ENCODE data around the gene ADAM8.

The ADAM8 gene

DNA sequence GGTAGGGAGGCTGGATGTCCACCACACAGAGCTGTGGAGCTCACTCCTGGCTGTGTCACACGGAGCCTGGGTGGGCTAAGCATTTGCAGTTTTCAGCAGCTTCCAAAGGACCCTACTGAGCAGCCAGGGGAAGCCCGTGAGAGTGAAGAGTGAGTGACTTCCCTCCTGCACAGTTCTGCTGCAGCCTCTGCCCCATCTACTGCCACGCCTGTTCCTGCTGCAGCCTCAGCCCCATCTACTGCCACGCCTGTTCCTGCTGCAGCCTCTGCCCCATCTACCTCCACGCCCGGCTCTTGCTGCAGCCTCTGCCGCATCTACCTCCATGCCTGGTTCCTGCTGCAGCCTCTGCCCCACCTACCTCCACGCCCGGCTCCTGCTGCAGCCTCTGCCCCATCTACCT lies 12.2 kb downstream of the ADAM8 start:
- H4K20me1 ChIP-seq: peaks cover 0 to 16% (median 0%) of the 10 kb centered on the region in 11 experiments; a peak in 7 of 22 replicates

DNA sequence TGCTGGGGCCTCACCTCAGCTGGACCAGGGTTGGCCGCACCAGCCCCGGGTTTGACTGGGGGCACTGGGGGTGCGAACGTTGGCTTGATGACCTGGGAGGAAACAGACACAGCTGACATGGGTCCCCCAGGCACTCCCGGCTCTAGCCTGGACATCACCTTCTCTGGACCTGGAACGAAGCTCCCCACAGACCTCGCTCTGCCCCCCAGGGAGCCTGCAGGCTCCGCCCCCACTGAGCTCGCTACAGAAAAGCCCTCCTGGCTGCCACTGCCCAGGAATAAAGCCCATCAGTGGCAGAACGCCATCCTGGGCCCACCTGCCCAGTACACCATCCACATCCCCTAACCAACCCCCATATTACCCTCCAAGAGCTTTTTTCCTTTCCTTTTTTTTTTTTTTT lies 13.0 kb downstream of the ADAM8 start:
- Histone ChIP-seq H4K20me1 (peaks cover 0 to 14% (median 0%) of the 10 kb centered on the region in 11 experiments; a peak in 6 of 22 replicates), H3K27ac (no peak overlapping the region), H3K9me3 (replicated peaks in 1 of 11) (no peaks in the 10 kb centered on the region), H3K36me3 (peaks cover 0 to 14% (median 0%) of the 10 kb centered on the region in 11 experiments; a peak in 6 of 22 replicates), H3K4me3 (no peak overlapping the region), H3K9ac (peak overlapping the region in 1 of 11 experiments; percentile 10; a peak in 1 of 22 replicates), H3K4me1 (peaks cover 50 to 71% (median 56%) of the 10 kb centered on the region in 10 experiments), H3K27me3 (peaks cover 0 to 19% (median 6%) of the 10 kb centered on the region in 11 experiments; a peak in 10 of 22 replicates), H3K4me2 (peak overlapping the region; percentile 34 to 91 (median 78); a peak in 20 of 22 replicates)
- no peak for TF ChIP-seq Cebpa-rat (IDR thresholded peaks at IDR 0.05)

More for the DNA sequence above, 12.2 kb downstream of the ADAM8 start:
- no peak for TF ChIP-seq Cebpa-rat (IDR thresholded peaks at IDR 0.05)
- Histone ChIP-seq H3K9me3 (replicated peaks in 1 of 11) (no peaks in the 10 kb centered on the region), H3K9ac (no peak overlapping the region), H3K4me1 (peaks cover 50 to 65% (median 57%) of the 10 kb centered on the region in 10 experiments), H3K27ac (no peak overlapping the region), H3K36me3 (peaks cover 0 to 22% (median 0%) of the 10 kb centered on the region in 11 experiments; a peak in 7 of 22 replicates), H3K4me2 (peak overlapping the region; percentile 9 to 91 (median 78); a peak in 19 of 22 replicates), H3K4me3 (no peak overlapping the region), H3K27me3 (peaks cover 0 to 19% (median 6%) of the 10 kb centered on the region in 11 experiments; a peak in 9 of 22 replicates)

DNA sequence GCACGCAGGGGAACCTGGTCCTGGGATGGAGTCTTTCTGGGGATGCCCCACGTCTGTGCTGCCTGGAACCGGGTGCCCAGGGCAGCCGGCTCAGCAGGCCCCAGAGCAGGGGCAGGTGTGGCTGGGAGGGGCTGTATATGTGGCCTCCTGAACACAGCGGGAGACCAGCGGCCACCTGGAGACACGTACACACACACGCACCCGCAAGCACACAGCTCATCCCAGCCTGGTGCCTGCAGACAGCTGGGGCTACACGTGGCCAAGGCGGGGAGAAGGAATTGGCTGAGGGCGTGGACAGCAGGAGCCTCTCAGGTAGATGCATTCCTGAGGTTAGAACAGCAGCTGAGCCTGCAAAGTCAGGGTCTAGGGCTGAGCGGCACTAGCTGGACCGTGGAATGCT lies 14.0 kb downstream of the ADAM8 start:
- H3K9ac ChIP-seq: peak overlapping the region in 6 of 11 experiments; percentile 26 to 66 (median 47); a peak in 8 of 22 replicates
- no peaks in the 10 kb centered on the region for H3K9me3 ChIP-seq (replicated peaks in 1 of 11)
- H3K36me3 ChIP-seq: peaks cover 0 to 5% (median 0%) of the 10 kb centered on the region in 11 experiments; a peak in 2 of 22 replicates
- peaks cover 0 to 23% (median 0%) of the 10 kb centered on the region in 11 experiments; a peak in 6 of 22 replicates for H4K20me1 ChIP-seq
- H3K4me3 ChIP-seq: peak overlapping the region in 6 of 10 experiments; percentile 31 to 57 (median 46); a peak in 9 of 20 replicates
- TF ChIP-seq Cebpa-rat (IDR thresholded peaks at IDR 0.05): no peak
- H3K27ac ChIP-seq: peak overlapping the region in 5 of 11 experiments; percentile 8 to 48 (median 37); a peak in 6 of 22 replicates
- H3K27me3 ChIP-seq: peaks cover 0 to 19% (median 6%) of the 10 kb centered on the region in 11 experiments; a peak in 10 of 22 replicates
- peak overlapping the region; percentile 71 to 94 (median 79) for H3K4me2 ChIP-seq
- peaks cover 60 to 81% (median 66%) of the 10 kb centered on the region in 10 experiments for H3K4me1 ChIP-seq

DNA sequence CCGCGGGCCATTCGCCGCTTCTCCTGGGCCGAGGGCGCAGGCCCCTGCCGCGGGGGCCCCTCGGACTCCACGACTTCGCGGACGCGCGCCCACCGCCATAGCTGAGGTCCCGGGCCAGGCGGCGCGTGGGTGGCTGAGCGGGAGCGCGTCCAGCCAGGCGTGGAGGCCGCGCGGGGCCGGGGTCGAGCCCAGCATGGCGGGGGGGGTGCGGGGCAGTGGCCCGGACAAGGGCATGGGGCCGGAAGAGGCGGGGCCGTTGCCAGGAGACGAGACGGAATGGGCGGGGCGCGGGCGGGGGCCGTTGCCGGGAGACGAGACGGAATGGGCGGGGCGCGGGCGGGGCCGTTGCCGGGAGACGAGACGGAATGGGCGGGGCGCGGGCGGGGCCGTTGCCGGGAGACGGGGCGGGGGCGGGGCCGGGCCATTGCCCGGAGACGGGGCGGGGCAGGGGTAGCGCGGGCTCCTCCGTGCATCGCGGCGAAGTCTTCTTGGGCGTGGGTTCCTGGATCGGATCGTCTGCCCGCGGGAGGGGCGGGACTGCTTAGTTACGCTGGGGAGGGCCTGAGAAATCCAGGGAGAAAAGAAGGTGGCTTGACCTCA lies 14.8 kb downstream of the ADAM8 start:
- Histone ChIP-seq H3K27me3 (peaks cover 0 to 19% (median 6%) of the 10 kb centered on the region in 11 experiments; a peak in 10 of 22 replicates), H3K9ac (peak overlapping the region; percentile 82 to 90 (median 86)), H4K20me1 (peaks cover 0 to 23% (median 0%) of the 10 kb centered on the region in 11 experiments; a peak in 6 of 22 replicates), H3K9me3 (replicated peaks in 1 of 11) (no peaks in the 10 kb centered on the region), H3K4me1 (peaks cover 68 to 89% (median 75%) of the 10 kb centered on the region in 10 experiments), H3K36me3 (no peaks in the 10 kb centered on the region), H3K4me3 (peak overlapping the region; percentile 57 to 75 (median 64)), H3K4me2 (peak overlapping the region; percentile 86 to 100 (median 97)), H3K27ac (peak overlapping the region; percentile 81 to 100 (median 92))
- TF ChIP-seq Cebpa-rat (IDR thresholded peaks at IDR 0.05): no peak

DNA sequence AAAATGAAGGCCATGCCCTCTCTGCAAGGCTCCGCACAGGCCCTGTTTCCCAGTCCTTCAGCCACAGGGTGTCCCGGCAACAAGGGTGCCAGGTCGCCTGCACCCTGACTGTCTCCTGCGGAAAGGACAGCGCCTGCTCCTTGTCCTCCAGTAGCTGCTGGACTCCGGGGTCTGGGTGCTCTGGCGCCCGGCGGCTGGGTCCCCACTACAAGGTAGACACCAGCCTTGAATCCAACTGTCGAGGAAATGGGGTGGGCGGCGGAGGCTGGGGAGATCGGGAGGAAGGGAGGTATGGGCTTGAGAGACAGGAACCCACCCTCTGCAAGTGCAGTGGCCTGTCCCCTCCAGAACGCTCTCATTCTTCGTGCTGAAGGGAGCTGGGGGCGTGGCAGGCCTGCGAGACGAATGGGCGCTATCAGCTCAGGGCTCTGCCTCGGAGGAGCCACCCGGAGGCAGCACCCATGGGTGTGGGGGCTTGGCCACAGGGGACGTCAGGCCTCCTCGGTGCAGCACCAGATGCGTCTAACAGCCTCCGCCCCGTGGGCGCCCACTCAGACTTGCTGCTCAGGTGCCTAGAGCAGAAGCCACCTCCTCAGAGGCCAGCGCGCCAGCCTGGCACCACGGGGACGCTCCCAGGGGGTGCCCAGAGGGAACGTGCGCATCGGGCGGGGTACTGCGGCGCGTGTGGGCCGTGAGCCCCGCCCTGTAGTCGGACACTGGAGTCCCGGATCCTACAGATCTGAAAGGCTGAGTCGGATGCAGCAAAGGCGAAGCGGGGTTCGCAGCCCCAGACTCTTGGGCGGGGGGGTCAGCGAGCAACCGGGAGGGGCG lies 15.6 kb downstream of the ADAM8 start:
- peaks cover 0 to 19% (median 6%) of the 10 kb centered on the region in 11 experiments; a peak in 10 of 22 replicates for H3K27me3 ChIP-seq
- no peak for TF ChIP-seq Cebpa-rat (IDR thresholded peaks at IDR 0.05)
- H3K9me3 ChIP-seq (replicated peaks in 1 of 11): no peaks in the 10 kb centered on the region
- no peaks in the 10 kb centered on the region for H3K36me3 ChIP-seq
- peaks cover 0 to 20% (median 0%) of the 10 kb centered on the region in 11 experiments; a peak in 6 of 22 replicates for H4K20me1 ChIP-seq
- peaks cover 75 to 92% (median 82%) of the 10 kb centered on the region in 10 experiments for H3K4me1 ChIP-seq
- peak overlapping the region; percentile 82 to 90 (median 86) for H3K9ac ChIP-seq
- H3K4me3 ChIP-seq: peak overlapping the region; percentile 57 to 75 (median 64)
- H3K27ac ChIP-seq: peak overlapping the region; percentile 81 to 100 (median 92)
- peak overlapping the region; percentile 86 to 100 (median 97) for H3K4me2 ChIP-seq

DNA sequence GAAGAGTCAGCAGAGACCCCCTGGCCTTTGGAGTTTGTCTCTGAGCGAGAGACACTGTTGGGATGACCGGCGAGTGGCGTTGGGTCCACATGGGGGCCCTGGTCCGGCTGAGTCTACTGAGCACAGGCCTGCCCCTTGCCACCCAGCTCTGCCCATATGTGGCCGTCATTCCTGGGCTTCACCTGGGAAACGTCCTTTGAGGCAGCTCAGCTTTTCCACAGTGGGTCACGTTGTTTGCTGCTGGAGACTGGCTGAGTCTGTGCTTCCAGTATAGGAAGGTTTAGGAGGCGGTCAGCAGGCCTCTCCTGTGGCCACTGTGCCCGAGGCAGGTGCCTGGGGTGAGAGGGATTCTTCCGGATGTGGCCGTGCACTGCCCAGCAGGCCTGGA lies 17.1 kb downstream of the ADAM8 start:
- H4K20me1 ChIP-seq: peaks cover 0 to 20% (median 0%) of the 10 kb centered on the region in 11 experiments; a peak in 6 of 22 replicates
- no peaks in the 10 kb centered on the region for H3K36me3 ChIP-seq
- H3K27ac ChIP-seq: peak overlapping the region; percentile 91 to 100 (median 96); a peak in 21 of 22 replicates
- TF ChIP-seq Cebpa-rat (IDR thresholded peaks at IDR 0.05): no peak
- H3K9ac ChIP-seq: peak overlapping the region; percentile 78 to 95 (median 85); a peak in 20 of 22 replicates
- H3K27me3 ChIP-seq: peaks cover 0 to 19% (median 6%) of the 10 kb centered on the region in 11 experiments; a peak in 10 of 22 replicates
- H3K4me2 ChIP-seq: peak overlapping the region; percentile 86 to 100 (median 97)
- no peaks in the 10 kb centered on the region for H3K9me3 ChIP-seq (replicated peaks in 1 of 11)
- peak overlapping the region in 8 of 10 experiments; percentile 10 to 75 (median 54); a peak in 15 of 20 replicates for H3K4me3 ChIP-seq
- H3K4me1 ChIP-seq: peaks cover 87 to 93% (median 91%) of the 10 kb centered on the region in 10 experiments

DNA sequence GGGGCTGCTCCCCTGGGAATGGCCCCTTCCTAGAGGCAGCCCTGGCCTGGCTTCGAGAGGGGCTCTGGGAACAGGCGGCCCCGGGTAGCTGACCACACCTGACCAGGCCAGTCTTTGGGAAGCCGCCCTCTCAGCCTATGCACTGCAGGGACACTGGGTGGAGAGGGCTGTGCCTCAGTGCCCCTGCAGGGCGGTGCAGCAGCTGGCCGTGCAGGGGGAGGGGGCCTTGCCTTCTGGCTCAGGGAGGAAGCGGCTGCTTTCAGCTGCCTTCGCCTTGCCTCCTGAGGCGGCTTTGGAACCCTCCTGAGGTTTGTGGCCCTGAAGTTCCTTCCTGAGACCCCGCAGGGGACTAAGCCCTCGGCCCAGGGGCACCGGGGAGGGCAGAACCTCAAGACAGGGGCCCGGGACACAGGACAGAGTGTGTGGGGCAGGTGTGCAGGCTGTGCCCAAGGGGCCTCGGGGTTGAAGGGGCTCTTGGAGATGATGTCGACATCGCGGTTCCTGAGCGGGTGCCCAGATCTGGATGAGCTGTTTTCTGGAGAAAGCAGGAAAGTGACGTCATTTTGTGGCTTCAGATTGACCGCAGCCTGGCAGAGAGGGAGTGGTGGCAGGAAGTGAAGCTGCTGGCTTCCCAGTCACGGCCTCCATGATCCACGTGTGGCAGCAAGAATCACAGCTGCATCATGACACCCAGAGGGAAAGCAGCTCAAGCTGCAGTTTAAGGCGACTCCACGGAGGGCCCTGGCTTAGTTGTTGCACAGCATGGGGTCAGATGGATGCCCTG lies 17.7 kb downstream of the ADAM8 start:
- TF ChIP-seq Cebpa-rat (IDR thresholded peaks at IDR 0.05): peak in 10 of 11 experiments; percentile 66 to 97 (median 92); a peak in 20 of 22 replicates
- Histone ChIP-seq H4K20me1 (peaks cover 0 to 20% (median 0%) of the 10 kb centered on the region in 11 experiments; a peak in 4 of 22 replicates), H3K27me3 (peaks cover 0 to 19% (median 6%) of the 10 kb centered on the region in 11 experiments; a peak in 10 of 22 replicates), H3K9me3 (replicated peaks in 1 of 11) (no peaks in the 10 kb centered on the region), H3K36me3 (no peaks in the 10 kb centered on the region), H3K27ac (peak overlapping the region; percentile 91 to 100 (median 97)), H3K9ac (peak overlapping the region; percentile 79 to 95 (median 86)), H3K4me1 (peaks cover 87 to 93% (median 91%) of the 10 kb centered on the region in 10 experiments), H3K4me3 (peak overlapping the region; percentile 15 to 75 (median 48); a peak in 17 of 20 replicates), H3K4me2 (peak overlapping the region; percentile 86 to 100 (median 99))

Measured in BLaER1 treated with 17β-estradiol and CSF1 and Interleukin-3, amounts not matched to agents 10 nM and 100 nM (cell line).